ENCODE data around the gene PRKCB. TPM values are rescaled to one million over a fixed set of nuclear protein-coding genes. Genes with fewer than 3 reads are reported as not detected.

The PRKCB gene
- total and polyA plus RNA-seq, 9 donors = 1.2 to 4.5 (median 1.6) TPM

DNA sequence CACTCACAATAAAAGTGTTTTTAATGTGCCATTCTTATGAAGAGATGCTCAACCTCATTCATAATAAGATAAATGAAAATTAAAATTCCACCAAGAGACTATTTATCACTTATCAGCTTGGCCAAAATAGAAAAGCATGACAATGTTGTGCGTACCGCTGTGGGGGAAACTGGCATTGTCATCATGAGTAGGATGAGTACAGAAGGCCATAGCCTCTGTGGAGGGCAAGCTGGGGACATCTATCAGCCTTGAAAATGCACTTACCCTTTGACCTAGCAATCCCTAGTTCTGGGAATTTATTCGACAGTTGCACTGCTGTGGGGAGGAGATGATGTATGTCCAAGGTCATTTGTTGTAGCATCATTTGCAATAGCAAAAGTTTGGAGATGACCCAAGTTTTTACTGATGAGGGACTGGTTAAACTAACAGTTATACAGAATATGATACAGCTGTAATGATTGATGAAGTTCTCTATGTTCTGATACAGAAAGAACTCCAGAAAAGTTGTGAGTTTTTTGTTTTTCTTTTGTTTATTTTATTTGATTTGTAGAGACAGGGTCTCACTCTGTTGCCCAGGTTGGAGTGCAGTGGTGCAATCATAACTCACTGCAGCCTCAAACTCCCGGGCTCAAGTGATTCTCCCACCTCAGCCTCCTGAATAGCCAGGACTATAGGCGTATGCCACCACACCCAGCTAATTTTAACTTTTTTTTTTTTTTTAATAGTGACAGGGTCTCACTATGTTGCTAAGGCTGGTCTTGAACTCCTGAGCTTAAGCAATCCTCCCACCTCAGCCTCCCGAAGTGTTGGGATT lies 13.7 kb upstream of the PRKCB start:
- Histone ChIP-seq H3K36me3 (ENCODE audit: control insufficient read depth, insufficient read depth, low read length) (no peaks in the 10 kb centered on the region), H3K27me3 (ENCODE audit: control insufficient read depth, insufficient read depth, low read length) (no peaks in the 10 kb centered on the region), H3K4me1 (ENCODE audit: control insufficient read depth, insufficient read depth, low read length) (no peaks in the 10 kb centered on the region), H3K27ac (ENCODE audit: low read length) (no peak overlapping the region), H3K9me3 (replicated peaks; ENCODE audit: control insufficient read depth, low read depth, low read length) (no peaks in the 10 kb centered on the region), H3K4me3 (ENCODE audit: low read length) (no peak overlapping the region)
- DNase-seq = no peak
- 90% methylated on average over 2 of the region's 6 CpGs for WGBS (ENCODE audit: insufficient coverage)

DNA sequence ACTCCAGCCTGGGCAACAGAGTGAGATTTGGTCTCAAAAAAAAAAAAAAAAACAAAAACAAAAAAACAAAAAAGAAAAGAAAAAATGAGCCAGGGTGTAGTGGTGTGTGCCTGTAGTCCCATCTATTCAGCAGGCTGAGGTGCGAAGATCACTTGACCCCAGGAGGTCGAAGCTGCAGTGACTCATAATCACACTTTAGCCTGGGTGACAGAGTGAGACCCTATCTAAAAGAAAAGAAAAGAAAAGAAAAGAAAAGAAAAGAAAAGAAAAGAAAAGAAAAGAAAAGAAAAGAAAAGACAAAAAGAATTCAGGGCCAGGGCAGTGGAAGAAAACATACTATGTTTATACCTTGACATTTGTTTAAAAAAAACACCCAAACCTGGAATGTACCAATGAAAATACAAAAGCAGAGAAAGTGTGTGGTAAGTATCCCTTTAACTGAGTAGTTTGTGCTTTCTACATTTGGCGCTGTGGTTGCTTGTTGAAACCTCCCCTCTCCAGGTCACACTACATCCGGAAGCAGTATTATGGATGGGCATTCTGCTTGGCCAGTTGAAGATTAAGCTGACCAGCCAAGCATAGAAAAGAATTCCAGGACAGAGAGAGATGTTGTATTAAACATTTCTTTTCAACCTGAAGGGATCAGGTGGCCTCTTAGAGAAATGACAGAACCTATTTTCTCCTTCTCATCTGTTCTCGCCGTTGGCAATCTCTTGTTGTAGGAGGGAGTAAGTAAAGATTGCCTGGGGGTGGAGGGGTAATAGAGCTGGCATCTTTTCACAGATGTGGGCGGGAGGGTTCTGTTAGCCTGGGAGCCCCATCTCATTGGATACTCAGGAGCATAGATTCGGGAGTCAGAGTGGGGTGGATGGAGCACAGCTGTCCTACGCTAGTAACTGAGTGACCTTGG lies 12.1 kb upstream of the PRKCB start:
- Histone ChIP-seq H3K4me3 (ENCODE audit: low read length) (no peak overlapping the region), H3K27me3 (ENCODE audit: control insufficient read depth, insufficient read depth, low read length) (no peaks in the 10 kb centered on the region), H3K36me3 (ENCODE audit: control insufficient read depth, insufficient read depth, low read length) (no peaks in the 10 kb centered on the region), H3K4me1 (ENCODE audit: control insufficient read depth, insufficient read depth, low read length) (no peaks in the 10 kb centered on the region), H3K27ac (ENCODE audit: low read length) (no peak overlapping the region), H3K9me3 (replicated peaks; ENCODE audit: control insufficient read depth, low read depth, low read length) (no peaks in the 10 kb centered on the region)
- no peak for DNase-seq
- 71% methylated on average over 4 of the region's 9 CpGs for WGBS (ENCODE audit: insufficient coverage)

DNA sequence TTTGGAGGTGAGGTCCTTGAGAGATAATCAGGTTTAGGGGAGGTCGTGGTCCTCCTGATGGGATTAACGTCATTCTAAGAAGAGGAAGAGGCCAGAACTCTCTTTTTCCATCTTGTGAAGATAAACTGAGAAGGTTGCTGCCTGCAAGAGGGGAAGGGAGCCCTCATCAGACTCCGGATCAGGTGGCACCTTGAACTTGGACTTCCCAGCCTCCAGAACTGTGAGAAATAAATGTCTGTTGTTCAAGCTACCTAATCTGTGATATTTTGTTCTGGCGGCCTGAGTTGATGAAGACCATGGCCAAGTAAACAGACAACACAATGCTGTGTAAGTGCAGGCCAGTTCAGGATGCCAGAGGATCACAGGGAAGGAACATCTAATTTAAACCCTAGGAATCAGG lies 10.9 kb upstream of the PRKCB start:
- H3K9me3 ChIP-seq (replicated peaks; ENCODE audit: control insufficient read depth, low read depth, low read length) = peaks cover 3% of the 10 kb centered on the region
- H3K36me3 ChIP-seq (ENCODE audit: control insufficient read depth, insufficient read depth, low read length) = no peaks in the 10 kb centered on the region
- DNase-seq = no peak
- no peak overlapping the region for H3K4me3 ChIP-seq (ENCODE audit: low read length)
- 30% methylated on average over 4 of the region's 4 CpGs for WGBS (ENCODE audit: insufficient coverage)
- H3K27ac ChIP-seq (ENCODE audit: low read length) = no peak overlapping the region
- no peaks in the 10 kb centered on the region for H3K4me1 ChIP-seq (ENCODE audit: control insufficient read depth, insufficient read depth, low read length)
- no peaks in the 10 kb centered on the region for H3K27me3 ChIP-seq (ENCODE audit: control insufficient read depth, insufficient read depth, low read length)

DNA sequence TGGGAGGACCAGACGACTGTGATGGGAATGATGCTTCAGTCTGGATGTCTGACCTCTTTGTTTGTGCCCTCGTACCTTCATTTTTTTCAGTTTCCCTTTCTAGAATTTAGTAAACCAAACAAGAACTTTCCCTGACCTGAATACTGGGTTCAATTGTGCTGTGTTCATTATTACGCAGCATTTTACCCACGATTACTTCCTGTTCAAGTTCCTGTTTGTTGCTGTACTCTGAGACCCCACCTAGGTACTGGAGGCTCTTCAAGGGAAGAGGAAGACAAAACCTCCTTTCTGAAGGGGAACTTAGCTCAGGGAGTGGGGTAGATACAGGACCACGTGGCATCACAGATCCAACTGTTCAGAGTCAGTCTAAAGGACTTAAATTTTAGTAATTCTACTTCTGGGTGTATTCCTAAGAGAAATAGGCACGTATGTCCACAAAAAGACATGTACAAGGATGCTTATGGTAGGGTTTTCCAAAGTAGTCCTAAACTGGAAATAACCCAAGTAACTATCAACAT lies 9.2 kb upstream of the PRKCB start:
- DNase-seq = peak; percentile 43
- H3K4me1 ChIP-seq (ENCODE audit: control insufficient read depth, insufficient read depth, low read length) = no peaks in the 10 kb centered on the region
- H3K9me3 ChIP-seq (replicated peaks; ENCODE audit: control insufficient read depth, low read depth, low read length) = peaks cover 3% of the 10 kb centered on the region

DNA sequence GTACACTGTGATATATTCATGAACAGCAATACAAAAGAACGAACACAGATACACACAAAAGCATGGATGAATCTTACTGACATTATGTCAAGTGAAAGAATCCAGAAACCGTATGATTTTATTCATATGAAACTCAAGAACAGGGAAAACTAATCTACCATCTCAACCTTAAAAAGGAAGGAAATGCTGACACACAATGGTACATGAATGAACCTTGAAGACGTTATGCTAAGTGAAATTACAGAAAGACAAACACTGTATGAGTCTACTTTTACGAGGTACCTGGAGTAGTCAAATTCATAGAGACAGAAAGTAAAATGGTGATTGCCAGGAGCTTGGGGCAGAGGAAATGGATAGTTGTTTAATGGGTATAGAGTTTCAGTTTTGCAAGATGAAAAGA lies 8.7 kb upstream of the PRKCB start:
- no peak overlapping the region for H3K4me3 ChIP-seq (ENCODE audit: low read length)
- H3K36me3 ChIP-seq (ENCODE audit: control insufficient read depth, insufficient read depth, low read length) = no peaks in the 10 kb centered on the region
- H3K27ac ChIP-seq (ENCODE audit: low read length) = no peak overlapping the region
- H3K4me1 ChIP-seq (ENCODE audit: control insufficient read depth, insufficient read depth, low read length) = no peaks in the 10 kb centered on the region
- peaks cover 3% of the 10 kb centered on the region for H3K9me3 ChIP-seq (replicated peaks; ENCODE audit: control insufficient read depth, low read depth, low read length)
- WGBS (ENCODE audit: insufficient coverage) = 50% methylated on average over 2 of the region's 4 CpGs
- DNase-seq = no peak
- H3K27me3 ChIP-seq (ENCODE audit: control insufficient read depth, insufficient read depth, low read length) = no peaks in the 10 kb centered on the region

More for the DNA sequence above, 9.2 kb upstream of the PRKCB start:
- Histone ChIP-seq H3K36me3 (ENCODE audit: control insufficient read depth, insufficient read depth, low read length) (no peaks in the 10 kb centered on the region), H3K27ac (ENCODE audit: low read length) (no peak overlapping the region), H3K4me3 (ENCODE audit: low read length) (no peak overlapping the region), H3K27me3 (ENCODE audit: control insufficient read depth, insufficient read depth, low read length) (no peaks in the 10 kb centered on the region)
- 0% methylated on average over 1 of the region's 6 CpGs for WGBS (ENCODE audit: insufficient coverage)

DNA sequence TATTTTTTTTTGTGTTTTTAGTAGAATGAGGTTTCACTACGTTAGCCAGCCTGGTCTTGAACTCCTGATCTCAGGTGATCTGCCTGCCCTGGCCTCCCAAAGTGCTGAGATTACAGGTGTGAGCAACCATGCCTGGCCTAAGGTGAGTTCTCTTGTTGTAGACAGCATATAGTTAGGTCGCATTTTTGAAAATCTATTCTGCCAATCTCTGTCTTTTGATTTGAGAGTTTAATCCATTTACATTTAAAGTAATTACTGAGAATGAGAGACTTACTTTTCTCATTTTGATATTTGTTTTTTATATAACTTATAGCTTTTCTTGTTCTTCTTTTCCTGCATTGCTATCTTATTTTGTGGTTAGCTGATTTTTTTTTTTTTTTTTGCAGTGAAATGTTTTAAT lies 6.3 kb upstream of the PRKCB start:
- no peak overlapping the region for H3K27ac ChIP-seq (ENCODE audit: low read length)
- no peaks in the 10 kb centered on the region for H3K36me3 ChIP-seq (ENCODE audit: control insufficient read depth, insufficient read depth, low read length)
- H3K4me3 ChIP-seq (ENCODE audit: low read length) = no peak overlapping the region
- 83% methylated on average over 1 of the region's 2 CpGs for WGBS (ENCODE audit: insufficient coverage)
- H3K4me1 ChIP-seq (ENCODE audit: control insufficient read depth, insufficient read depth, low read length) = no peaks in the 10 kb centered on the region
- H3K27me3 ChIP-seq (ENCODE audit: control insufficient read depth, insufficient read depth, low read length) = peaks cover 3% of the 10 kb centered on the region
- no peak for DNase-seq
- H3K9me3 ChIP-seq (replicated peaks; ENCODE audit: control insufficient read depth, low read depth, low read length) = peaks cover 3% of the 10 kb centered on the region

DNA sequence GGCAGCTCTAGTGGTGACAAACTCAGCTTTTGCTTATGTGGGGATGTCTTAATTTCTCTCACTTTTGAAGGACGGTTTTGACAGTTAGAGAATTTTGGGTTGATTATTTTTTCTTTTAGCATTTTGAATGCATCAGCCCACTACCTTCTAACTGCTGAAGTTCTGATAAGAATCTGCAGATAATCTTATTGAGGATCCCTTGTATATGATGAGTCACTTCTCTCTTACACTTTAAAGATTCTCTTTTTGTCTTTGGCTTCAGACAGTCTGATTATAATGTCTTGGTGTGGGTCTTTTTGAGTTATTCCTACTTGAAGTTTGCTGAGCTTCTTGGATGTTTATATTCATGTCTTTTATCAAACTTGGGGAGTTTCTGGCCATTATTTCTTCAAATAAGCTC lies 5.5 kb upstream of the PRKCB start:
- H3K27me3 ChIP-seq (ENCODE audit: control insufficient read depth, insufficient read depth, low read length) = peaks cover 11% of the 10 kb centered on the region
- no peak for DNase-seq
- WGBS (ENCODE audit: insufficient coverage) = no CpG with 5 or more reads among the region's 1 CpG
- no peak overlapping the region for H3K27ac ChIP-seq (ENCODE audit: low read length)
- H3K4me3 ChIP-seq (ENCODE audit: low read length) = no peak overlapping the region
- no peaks in the 10 kb centered on the region for H3K36me3 ChIP-seq (ENCODE audit: control insufficient read depth, insufficient read depth, low read length)
- H3K9me3 ChIP-seq (replicated peaks; ENCODE audit: control insufficient read depth, low read depth, low read length) = peaks cover 3% of the 10 kb centered on the region
- H3K4me1 ChIP-seq (ENCODE audit: control insufficient read depth, insufficient read depth, low read length) = no peaks in the 10 kb centered on the region

DNA sequence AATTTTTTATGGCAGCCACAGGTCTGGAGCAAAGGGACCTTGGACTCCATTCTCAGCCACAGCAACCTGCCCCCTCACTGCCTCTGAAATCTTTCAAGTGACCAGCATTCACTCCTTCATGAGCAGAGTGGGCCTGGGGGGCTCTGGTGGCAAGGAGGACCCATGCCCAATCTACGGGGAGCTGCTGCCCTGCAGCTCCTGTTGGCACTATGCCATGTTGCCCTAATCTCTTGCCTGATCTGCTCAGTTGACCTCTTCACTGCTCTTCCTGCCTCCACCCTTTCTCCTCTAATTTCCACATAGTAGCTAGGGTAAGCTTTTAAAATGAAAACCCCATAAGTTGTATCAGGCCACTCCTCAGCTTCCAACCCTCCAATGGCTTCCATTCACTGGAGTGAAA lies 2.9 kb upstream of the PRKCB start:
- no peak overlapping the region for H3K4me3 ChIP-seq (ENCODE audit: low read length)
- H3K9me3 ChIP-seq (replicated peaks; ENCODE audit: control insufficient read depth, low read depth, low read length) = peaks cover 3% of the 10 kb centered on the region
- no peak for DNase-seq
- H3K36me3 ChIP-seq (ENCODE audit: control insufficient read depth, insufficient read depth, low read length) = no peaks in the 10 kb centered on the region
- 60% methylated on average over 1 of the region's 1 CpG for WGBS (ENCODE audit: insufficient coverage)
- H3K4me1 ChIP-seq (ENCODE audit: control insufficient read depth, insufficient read depth, low read length) = peaks cover 2% of the 10 kb centered on the region
- no peak overlapping the region for H3K27ac ChIP-seq (ENCODE audit: low read length)
- peaks cover 34% of the 10 kb centered on the region for H3K27me3 ChIP-seq (ENCODE audit: control insufficient read depth, insufficient read depth, low read length)

DNA sequence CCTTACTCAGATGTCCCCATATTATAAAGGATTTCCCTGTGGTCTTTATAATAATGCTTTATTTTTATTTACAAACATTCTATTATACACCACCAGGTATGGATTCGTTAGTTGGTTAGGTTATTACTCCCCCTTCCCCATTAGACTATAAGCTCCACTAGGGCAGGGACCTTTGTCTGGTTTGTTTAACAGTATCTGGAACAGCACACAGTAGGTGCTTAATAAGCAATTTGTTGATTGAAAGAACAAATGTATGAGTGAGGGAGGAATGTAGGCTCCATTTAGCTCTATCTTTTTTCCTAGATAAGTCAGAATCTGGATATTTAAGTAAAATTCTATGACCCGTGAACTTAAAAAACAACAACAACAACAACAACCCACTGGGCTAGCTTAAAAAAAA lies 2.3 kb upstream of the PRKCB start:
- H3K4me3 ChIP-seq (ENCODE audit: low read length) = no peak overlapping the region
- no peak overlapping the region for H3K27ac ChIP-seq (ENCODE audit: low read length)
- peaks cover 2% of the 10 kb centered on the region for H3K4me1 ChIP-seq (ENCODE audit: control insufficient read depth, insufficient read depth, low read length)
- peaks cover 39% of the 10 kb centered on the region for H3K27me3 ChIP-seq (ENCODE audit: control insufficient read depth, insufficient read depth, low read length)
- H3K36me3 ChIP-seq (ENCODE audit: control insufficient read depth, insufficient read depth, low read length) = no peaks in the 10 kb centered on the region
- no peak for DNase-seq
- 57% methylated on average over 1 of the region's 2 CpGs for WGBS (ENCODE audit: insufficient coverage)
- H3K9me3 ChIP-seq (replicated peaks; ENCODE audit: control insufficient read depth, low read depth, low read length) = peaks cover 3% of the 10 kb centered on the region

Measured in muscle of leg (tissue), 11 donors.